Ovary (tissue), 9 donors: ENCODE results near the gene ATP5F1A. TPM values are rescaled to one million over a fixed set of nuclear protein-coding genes. Genes with fewer than 3 reads are reported as not detected.

Experiments
- DNase-seq, 5 donors: peaks; one replicate each; pipeline ENCODE4 v3.0.0-alpha.2; 2019 to 2020
- H3K27ac ChIP-seq, 2 donors: fragments of 200-600 bp; one replicate each; pipeline versions ENCODE4 v1.5.1 to v1.8.0; 2019 to 2022
- H3K27me3 ChIP-seq: fragments of 200-600 bp; one replicate; pipeline ENCODE4 v1.8.0; 2022
- H3K36me3 ChIP-seq: fragments of 200-600 bp; sonication (generic); one replicate; pipeline ENCODE4 v1.5.1; 2019
- H3K4me1 ChIP-seq: one replicate; pipeline ENCODE4 v1.8.1; 2013; ENCODE audit warnings: mild to moderate bottlenecking, moderate library complexity; ENCODE audit not compliant: insufficient read depth
- H3K4me3 ChIP-seq: fragments of 200-600 bp; sonication (generic); one replicate; pipeline ENCODE4 v1.5.1; 2017
- H3K9me3 ChIP-seq, 2 donors: fragments of 200-600 bp in 1 of 2; sonication (generic) in 1 of 2; one replicate each; pipeline versions ENCODE4 v1.5.1 to v1.8.1; 2013 to 2019; ENCODE audit warnings: mild to moderate bottlenecking in 1 of 2, moderate library complexity in 1 of 2
- EP300 ChIP-seq: sonication (generic); formaldehyde crosslinking; IDR thresholded peaks from one replicate; pipeline ENCODE4 v1.6.1; 2017; ENCODE audit warnings: antibody characterized with exemption
- POLR2A ChIP-seq: fragments of 450-650 bp; IDR thresholded peaks from one replicate; pipeline ENCODE4 v1.6.1; 2017; ENCODE audit warnings: antibody characterized with exemption, mild to moderate bottlenecking, moderate library complexity
- WGBS, 3 donors: extraction: QIAGEN DNeasy Blood & Tissue Kit in 1 of 3; methylation state at CpG; one replicate each; pipeline versions ENCODE4 v1.1.5 to v1.1.7; 2013 to 2017; 5-methylcytosine and 5-hydroxymethylcytosine counted together
- intact Hi-C, 4 donors: fragments of 100-400 bp; cut with DNase I; formaldehyde crosslinking; loops; one replicate each; pipeline versions ENCODE4 v1.11.0 to v1.15.1; 2022 to 2023
- polyA plus RNA-seq, 2 donors: library from polyadenylated mRNA; stranded (reverse); fragments of 200-250 nt in 1 of 2; fragments of 350-450 nt in 1 of 2; fragmentation: Illumina TruSeq in 1 of 2; extraction: RNeasy Lipid Tissue Mini Kit (QIAGEN cat#74804) in 1 of 2; gene quantifications; one replicate each; pipeline ENCODE4 v1.2.3, GENCODE V29; 2013 to 2014
- total RNA-seq, 7 donors: library from RNA; depleted of rRNA in 2 of 7; stranded (reverse); fragments of >200 nt in 2 of 7; fragmentation: NEBNext Ultra II Directional in 3 of 7; extraction: Animal tissue kit (Norgen Biotek cat#: 25700) in 3 of 7; gene quantifications; one replicate each; pipeline versions ENCODE4 v1.1.0 to v1.2.4, GENCODE V29; 2016 to 2023
- TF ChIP-seq, protein P1 (sequence below), 3 donors: fragments of 450-650 bp in 2 of 3; fragments of 200-600 bp in 1 of 3; IDR thresholded peaks; one replicate each; pipeline versions ENCODE4 v1.5.1 to v1.8.0; 2016 to 2022; ENCODE audit warnings: antibody characterized with exemption in 3 of 3, mild to moderate bottlenecking in 1 of 3
- donor health status: DM: no; HTN: no; CAD: no; lungs with moderate emphysema.
- donor health status: DM: no; HTN: no; CAD: no.
- donor health status: Bipolar disorder and iron deficiency.
- donor health status: DM: yes; HTN: yes; CAD: no.
- donor health status: DM: no; HTN: no; CAD: no.
- donor health status: DM: yes; HTN: yes; CAD: no.

Gene ATP5F1A
- total and polyA plus RNA-seq, 9 donors: 251 to 409 (median 294) TPM

DNA sequence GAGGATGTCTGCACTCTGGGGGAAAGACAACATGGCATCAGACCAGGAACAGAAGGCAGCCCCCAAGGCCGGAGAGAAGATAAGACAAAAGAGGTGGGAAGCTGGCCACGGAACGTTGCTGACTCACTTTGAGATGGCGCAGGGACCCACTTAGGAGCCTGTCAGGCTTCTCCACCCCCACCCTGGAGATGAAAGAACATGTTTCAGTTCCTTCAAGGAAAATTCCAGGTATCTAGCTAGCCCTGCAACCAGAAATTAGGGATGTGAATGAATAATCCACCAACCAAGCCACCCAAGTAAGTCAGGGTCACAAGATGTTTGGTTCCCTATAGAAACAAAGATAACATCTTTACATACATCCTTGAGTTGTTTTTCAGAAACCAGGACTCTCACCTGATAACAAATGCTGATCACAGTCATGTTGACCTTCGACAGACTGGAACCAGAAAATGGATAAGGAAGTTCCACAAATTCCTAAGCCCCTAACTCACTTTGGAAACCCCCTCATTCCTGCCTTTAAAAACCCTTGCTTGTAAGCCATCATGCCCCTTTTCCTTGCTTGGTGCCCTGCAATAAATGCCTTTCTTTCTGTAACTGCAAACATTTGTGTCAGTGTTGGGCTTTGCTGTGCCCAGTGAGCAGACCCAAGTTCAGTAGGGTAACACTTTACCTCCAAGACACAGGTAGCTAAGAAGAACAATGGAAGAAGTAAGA lies 57.9 kb downstream of the ATP5F1A start:
- no peak for DNase-seq
- 42 to 60% (median 53%) methylated on average over 5 of the region's 5 CpGs for WGBS, 3 donors
- Histone ChIP-seq H3K36me3 (no peaks in the 10 kb centered on the region), H3K27me3 (no peaks in the 10 kb centered on the region), H3K9me3 (no peaks in the 10 kb centered on the region), H3K4me3 (no peak overlapping the region), H3K27ac (no peak overlapping the region), H3K4me1 (peaks cover 2% of the 10 kb centered on the region)
- intact Hi-C loops: no loop called here
- TF ChIP-seq POLR2A: no peak
- TF ChIP-seq EP300: no peak
- TF ChIP-seq, protein P1, sequence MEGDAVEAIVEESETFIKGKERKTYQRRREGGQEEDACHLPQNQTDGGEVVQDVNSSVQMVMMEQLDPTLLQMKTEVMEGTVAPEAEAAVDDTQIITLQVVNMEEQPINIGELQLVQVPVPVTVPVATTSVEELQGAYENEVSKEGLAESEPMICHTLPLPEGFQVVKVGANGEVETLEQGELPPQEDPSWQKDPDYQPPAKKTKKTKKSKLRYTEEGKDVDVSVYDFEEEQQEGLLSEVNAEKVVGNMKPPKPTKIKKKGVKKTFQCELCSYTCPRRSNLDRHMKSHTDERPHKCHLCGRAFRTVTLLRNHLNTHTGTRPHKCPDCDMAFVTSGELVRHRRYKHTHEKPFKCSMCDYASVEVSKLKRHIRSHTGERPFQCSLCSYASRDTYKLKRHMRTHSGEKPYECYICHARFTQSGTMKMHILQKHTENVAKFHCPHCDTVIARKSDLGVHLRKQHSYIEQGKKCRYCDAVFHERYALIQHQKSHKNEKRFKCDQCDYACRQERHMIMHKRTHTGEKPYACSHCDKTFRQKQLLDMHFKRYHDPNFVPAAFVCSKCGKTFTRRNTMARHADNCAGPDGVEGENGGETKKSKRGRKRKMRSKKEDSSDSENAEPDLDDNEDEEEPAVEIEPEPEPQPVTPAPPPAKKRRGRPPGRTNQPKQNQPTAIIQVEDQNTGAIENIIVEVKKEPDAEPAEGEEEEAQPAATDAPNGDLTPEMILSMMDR (IDR thresholded peaks at IDR 0.05): no peak

DNA sequence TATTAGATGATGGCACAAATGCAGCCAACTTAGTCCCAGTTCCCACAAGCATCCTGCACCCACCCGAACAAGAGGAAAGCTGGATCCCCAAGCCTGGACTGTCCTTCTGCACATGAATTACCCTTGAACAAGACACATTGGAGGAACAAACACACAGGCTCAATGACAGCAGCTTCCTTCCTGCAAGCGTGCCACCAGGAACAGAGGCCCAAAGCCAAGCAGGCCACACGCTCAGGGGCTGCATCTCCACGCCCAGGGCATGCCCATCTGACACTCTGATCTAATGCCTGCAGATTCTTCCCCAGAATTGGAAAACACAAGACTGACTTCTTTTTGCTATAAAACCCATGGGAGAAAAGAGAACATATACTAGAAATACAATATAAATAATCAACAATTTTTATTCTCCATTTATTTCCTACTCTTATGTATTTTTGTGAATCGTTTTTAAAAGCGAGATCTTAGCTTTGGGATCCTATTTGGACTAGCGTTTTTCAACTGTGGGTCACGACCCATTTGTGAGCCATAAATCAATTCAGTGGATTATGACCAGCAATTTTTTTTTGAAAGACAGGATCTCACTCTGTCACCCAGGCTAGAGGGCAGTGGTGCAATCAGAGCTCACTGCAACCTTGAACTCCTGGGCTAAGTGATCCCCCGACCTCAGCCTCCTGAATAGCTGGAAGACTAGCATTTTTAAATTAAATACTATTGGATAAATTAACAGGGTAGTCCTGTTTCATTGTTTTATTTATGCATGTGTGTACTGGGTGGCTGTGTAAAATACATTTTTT lies 60.4 kb downstream of the ATP5F1A start:
- Histone ChIP-seq H3K4me3 (no peak overlapping the region), H3K36me3 (no peaks in the 10 kb centered on the region), H3K9me3 (no peaks in the 10 kb centered on the region), H3K27ac (no peak overlapping the region), H3K4me1 (peaks cover 2% of the 10 kb centered on the region), H3K27me3 (no peaks in the 10 kb centered on the region)
- intact Hi-C loops: no loop called here
- TF ChIP-seq EP300: no peak
- TF ChIP-seq, protein P1 (IDR thresholded peaks at IDR 0.05): no peak
- TF ChIP-seq POLR2A: no peak
- DNase-seq: no peak
- WGBS, 3 donors: 85 to 86% (median 85%) methylated on average over 9 of the region's 9 CpGs

DNA sequence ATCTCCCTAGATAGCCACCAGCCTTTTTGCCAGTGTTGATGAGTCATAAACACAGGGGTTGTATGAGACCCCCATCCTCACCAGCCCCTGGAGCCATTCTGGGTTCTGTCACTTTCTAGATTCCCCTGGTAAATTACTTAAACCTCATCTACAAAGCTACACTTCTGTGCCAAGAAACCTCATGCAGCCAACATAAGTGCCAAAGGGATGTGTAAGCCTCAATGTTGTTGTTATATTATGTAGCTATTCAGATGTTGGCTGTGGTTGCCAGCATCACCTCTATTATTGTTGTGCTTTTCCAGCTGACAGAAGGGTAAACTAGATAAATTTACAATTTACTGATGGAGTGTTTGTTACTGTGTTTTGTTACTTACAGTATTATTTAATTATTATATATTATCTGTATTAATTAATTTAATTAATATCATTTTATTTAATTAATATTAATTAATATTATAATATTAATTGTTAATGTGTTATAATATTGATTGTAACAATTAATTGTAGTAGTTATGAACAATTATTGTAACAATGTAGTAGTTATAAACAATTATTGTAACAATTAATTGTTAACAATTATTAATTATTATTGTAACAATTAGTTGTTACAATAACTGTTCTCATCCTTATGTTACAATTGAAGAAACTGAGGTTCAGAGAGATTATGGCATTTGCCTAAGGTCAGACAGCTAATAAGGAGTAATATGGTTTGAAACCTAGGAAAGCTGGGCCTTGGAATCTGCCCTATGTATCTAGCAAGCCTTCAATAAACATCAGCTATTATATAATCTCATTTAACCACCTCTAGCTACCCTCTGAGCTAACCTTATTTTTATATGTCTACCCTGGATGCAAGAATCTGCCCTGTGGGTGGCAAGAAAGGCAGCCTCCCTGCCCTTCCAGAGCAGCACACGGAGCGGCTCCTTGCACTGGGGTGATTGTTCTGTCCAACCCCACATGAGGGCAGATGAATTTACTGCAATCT lies 62.1 kb downstream of the ATP5F1A start:
- Histone ChIP-seq H3K4me3 (no peak overlapping the region), H3K27me3 (no peaks in the 10 kb centered on the region), H3K4me1 (peaks cover 2% of the 10 kb centered on the region), H3K27ac (no peak overlapping the region), H3K36me3 (no peaks in the 10 kb centered on the region), H3K9me3 (no peaks in the 10 kb centered on the region)
- intact Hi-C loops: no loop called here
- TF ChIP-seq, protein P1 (IDR thresholded peaks at IDR 0.05): no peak
- TF ChIP-seq EP300 (no peak), POLR2A (no peak)
- DNase-seq: no peak
- 97 to 100% (median 98%) methylated on average over 2 of the region's 2 CpGs for WGBS, 3 donors

DNA sequence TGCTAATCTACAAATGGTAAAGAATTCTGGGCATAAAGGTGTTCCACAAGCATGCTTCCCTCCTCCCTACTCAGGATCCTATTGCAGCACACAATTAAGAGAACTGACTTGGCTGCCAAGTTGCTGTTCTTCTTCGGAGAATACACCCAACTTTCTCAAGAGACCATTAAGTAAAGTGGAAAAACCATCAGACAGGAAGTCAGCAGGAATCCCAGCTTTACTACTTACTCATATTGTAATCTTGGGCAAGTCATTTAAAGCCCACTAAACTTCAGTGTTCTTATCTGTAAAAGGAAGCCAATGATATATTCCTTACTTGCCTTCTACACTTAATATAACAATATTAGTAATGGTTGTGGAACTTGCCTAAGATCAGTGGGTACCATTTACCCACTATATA lies 63.9 kb downstream of the ATP5F1A start:
- no peaks in the 10 kb centered on the region for H3K4me1 ChIP-seq
- no peaks in the 10 kb centered on the region for H3K27me3 ChIP-seq
- H3K36me3 ChIP-seq: no peaks in the 10 kb centered on the region
- H3K9me3 ChIP-seq: no peaks in the 10 kb centered on the region
- intact Hi-C loops: no loop called here
- 50 to 70% (median 67%) methylated on average over 1 of the region's 1 CpG for WGBS, 3 donors
- no peak overlapping the region for H3K4me3 ChIP-seq
- DNase-seq: no peak
- no peak overlapping the region for H3K27ac ChIP-seq
- TF ChIP-seq POLR2A: no peak
- TF ChIP-seq EP300: no peak
